HG03521 (cell line): Measurements from ENCODE around the gene STAT6.
A peak's percentile ranks its signal among the peaks of the same experiment; 100 is the strongest.

Experiments
- ATAC-seq: cut with Tn5 transposase; IDR thresholded peaks from one replicate; pipeline ENCODE4 v1.9.1; 2021; ENCODE audit warnings: mild to moderate bottlenecking, moderate library complexity; ENCODE audit not compliant: unreplicated experiment

Gene STAT6

DNA sequence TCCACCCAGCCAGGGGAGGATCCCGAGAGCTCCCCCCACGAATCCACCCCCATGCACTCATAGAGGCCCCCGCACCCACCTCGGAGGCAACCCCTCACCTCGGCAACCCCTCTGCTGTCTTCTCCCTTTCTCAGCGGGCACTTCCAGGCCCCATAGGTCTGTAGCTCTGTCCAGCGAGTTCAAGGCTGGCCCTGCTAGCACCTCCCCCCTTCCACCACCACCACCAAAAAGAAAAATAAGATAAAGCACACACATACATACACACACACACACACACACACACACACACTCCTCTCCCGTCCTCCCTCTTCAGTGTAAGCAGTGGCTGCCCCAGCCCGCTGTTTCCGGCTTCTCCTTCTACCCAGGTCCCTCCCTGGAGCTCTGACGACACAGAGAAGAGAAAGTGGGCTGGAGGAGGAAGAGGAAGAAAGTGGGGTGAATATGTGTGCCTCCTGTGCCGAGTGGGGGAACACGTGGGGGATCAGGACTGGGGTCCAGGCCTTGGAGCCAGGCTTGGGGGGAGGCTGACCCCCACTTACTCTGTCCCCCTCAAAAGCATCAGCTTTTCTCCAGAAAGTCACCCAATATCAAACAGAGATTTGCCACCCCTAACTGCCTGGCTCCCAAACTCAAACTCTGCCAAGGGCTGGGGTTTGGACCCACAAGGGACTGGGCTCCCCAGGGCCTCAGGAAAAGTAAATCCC lies at the start of gene STAT6:
Gene STAT6, minus strand, starts transcription at position 332 of the 704 bp plus-strand sequence. CDS start 3,084 bp downstream, outside the sequence.
- ATAC-seq, result peak; percentile 53

GRCh38 chr12:57160741-57161140 lies 49.6 kb upstream of the STAT6 start:
- ATAC-seq, result no peak

GRCh38 chr12:57160040-57160439 lies 48.9 kb upstream of the STAT6 start:
- no peak for ATAC-seq

DNA sequence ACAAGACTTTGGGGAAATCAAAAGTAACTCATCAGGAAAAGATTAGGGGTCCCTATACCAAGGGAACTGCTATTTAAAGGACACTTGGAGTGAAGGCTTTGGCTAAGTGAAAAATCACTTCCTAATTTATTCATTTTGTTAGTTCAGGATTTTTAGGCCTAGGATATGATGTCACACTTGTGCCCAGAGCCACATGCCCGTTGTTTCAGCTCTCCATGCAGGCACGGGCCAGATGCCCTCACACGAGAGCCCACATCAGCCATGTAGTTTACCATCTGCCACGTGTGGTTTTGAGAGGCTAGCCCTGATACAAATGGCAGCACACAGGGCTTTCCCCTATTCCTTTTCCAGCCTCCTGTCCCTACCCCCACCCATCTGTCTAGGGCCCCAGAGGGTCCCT lies 48.1 kb upstream of the STAT6 start:
- no peak for ATAC-seq

DNA sequence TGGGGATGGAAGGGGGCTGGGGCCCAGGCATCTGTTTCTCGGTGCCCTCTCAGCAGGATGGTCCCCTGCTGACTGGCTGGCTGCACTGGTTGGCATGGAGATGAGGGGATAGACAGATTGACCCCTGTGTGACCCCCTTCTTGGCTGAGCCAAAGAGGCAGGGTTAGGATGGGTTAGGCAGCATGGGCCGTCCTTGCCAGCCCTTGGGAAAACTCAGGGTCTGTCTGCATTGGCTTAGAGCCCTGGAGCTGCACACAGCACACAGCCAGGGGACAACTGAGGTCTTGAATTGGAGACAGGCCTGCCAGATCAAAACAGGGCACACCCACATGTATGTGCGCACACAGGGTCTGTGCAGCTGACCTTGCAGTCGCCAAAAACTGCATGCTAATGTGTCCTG lies 47.5 kb upstream of the STAT6 start:
- ATAC-seq, result no peak

- no peak for ATAC-seq
Measured at GRCh38 chr12:57158186-57158585, 47.0 kb upstream of the STAT6 start.

GRCh38 chr12:57157588-57158173 lies 46.5 kb upstream of the STAT6 start:
- ATAC-seq, result no peak

- ATAC-seq, result no peak
Measured at GRCh38 chr12:57156701-57157403, 45.7 kb upstream of the STAT6 start.

DNA sequence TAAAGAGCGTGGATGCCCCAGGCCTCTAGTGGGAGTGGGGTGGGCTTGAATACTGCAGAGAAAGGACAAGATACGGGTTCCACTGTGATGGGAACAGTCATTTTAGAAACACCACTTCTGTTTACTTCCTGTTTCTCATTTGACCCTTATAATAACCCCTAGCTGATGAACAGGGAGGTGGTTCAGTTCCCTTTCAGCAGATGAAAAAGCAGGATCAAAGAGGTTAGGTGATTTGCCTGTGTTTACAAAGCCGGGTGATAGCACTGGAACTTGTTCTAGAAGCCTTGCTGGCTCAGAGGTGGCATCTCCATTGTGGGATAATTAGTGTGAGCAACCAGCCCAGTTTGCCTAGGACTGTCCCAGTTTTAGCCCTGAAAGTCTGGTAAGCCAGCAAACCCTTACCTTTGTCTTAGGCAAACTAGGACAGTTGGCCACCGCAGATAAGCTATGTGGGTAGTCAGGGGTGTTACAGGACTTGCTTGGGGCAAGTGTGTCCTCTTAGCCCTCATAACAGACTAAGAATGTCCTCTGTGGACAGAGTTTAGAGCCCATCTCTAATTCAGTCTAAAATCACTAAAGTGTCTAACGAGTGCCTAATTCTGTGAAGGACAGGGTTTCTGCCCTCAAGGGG lies 43.8 kb upstream of the STAT6 start:
- no peak for ATAC-seq

DNA sequence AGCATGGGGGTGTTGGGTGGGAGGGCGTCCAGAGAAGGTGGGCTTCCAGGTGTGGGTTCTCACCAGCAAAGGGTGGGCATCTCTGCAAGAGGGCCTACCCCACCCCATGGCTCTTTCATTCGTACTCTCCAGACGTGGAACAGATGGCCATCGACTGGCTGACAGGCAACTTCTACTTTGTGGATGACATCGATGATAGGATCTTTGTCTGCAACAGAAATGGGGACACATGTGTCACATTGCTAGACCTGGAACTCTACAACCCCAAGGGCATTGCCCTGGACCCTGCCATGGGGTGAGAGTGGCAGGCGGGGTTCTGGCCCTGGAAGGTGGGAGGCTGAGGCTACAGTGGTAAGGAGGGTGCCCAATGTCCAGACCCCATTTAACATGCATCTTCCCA lies 42.9 kb upstream of the STAT6 start:
- no peak for ATAC-seq

DNA sequence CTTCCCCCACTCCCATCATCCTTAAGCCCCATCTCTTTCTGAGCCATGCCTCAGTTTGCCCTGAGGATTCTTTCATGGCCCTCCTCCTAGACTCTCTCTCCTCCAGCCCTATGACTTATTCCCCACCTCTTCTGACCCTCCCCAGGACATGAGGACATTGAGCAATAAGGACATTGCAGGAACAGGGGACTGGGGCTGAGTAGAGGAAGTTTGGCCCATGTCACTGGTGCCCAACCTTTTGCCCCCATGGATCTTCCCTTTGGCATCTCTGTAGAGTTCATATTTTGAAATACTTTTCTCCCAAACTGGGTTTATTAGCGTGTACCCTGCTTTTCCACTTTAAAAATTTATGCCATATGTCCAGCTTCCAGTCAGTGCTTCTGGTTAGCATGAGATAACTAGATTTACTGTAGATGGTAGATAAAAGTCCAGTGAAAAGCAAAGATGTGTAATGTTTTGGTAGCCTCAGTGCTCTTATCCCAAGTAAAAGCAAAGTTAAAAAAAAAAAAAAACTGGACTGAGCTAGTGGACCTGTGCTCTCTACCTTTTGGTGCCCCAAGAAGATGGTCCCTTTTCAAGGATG lies 42.3 kb upstream of the STAT6 start:
- no peak for ATAC-seq

DNA sequence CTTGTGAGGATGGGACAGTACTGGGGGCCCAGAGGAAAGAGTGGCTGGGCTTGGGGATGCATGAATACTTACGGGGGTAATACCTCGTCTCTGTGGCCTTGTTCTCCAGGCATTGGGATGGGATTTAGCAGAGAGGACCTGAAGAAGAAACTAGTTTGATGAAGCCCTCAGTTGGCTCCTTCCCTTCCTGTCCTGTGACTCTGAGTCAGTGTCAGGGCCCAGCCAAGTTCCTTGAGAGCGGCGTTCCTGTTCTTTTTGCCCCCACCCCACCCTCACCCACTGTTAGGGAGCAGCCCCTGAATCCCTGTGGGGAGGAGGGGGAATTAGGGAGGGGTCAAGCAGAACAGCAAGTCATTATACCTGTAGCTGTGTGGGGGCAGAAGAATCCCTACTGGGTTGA lies 41.5 kb upstream of the STAT6 start:
- no peak for ATAC-seq

DNA sequence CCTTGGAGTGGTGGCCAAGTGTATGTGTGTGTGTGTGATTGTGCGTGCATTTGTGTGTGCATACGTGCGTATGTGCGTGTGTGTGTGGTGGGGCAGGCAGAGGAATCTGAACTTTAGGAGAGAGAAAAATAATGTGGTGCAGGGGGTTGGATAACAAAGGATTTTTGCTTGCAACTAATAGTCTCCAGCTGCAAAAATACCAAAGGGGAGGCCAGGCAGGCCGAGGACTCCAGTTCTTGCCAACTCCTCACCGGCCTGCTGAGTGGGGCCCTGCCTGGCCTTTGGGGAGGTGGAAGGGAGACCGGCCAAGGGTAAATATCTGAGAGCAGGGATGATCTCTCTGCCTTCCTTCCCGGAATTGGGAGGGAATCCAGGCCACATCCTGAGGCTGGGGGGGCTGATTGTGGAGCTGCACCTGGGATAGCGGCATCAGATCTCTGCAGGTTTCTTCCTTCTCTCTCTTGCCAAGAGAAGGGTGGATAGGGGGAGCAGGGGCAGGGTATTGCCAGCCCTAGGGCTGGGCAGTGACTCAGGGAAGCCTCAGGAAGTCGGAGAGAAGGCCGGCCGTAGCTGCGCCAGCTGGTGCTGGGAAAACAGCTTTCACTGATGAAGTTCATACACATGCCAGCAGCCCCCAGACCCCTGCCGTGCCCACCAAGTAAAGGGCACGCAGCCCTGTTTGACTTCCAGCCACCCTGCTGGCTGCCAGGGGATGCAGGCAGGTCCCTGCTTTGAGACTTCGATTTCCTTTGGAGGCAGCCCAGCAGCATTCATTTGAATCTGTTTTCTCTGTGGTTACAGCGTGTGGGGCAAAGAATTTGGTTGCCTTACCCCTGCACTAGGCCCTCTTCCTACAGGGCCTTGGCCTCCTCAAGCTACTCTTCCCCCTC lies 40.8 kb upstream of the STAT6 start:
- no peak for ATAC-seq

DNA sequence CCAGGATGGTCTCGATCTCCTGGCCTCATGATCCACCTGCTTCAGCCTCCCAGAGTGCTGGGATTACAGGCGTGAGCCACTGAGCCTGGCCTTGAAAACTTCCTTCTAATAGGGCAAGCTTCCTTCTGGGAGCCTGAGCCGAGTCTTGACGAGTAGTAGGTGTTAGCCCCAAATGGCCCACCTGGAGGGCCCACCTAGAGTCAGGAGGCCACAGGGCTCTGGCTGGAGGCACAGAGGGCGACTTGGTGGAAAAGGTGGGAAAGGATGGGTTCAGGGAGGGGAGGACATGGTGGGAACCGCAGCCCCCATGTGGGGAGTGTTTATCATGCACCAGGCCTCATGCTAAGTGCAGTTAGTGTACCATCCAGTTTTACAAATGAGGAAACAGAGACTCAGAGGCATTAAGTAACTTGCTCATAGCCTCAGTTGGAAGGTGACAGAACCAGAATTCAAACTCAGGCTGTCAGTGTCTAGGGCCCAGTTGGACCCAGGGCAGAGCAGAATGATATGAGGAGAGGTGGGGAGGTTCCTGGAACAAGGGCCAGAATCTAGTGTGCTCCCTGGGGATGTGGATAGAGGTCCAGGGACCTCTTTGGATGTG lies 39.3 kb upstream of the STAT6 start:
- ATAC-seq, result no peak

GRCh38 chr12:57149245-57149900 lies 38.2 kb upstream of the STAT6 start:
- no peak for ATAC-seq

DNA sequence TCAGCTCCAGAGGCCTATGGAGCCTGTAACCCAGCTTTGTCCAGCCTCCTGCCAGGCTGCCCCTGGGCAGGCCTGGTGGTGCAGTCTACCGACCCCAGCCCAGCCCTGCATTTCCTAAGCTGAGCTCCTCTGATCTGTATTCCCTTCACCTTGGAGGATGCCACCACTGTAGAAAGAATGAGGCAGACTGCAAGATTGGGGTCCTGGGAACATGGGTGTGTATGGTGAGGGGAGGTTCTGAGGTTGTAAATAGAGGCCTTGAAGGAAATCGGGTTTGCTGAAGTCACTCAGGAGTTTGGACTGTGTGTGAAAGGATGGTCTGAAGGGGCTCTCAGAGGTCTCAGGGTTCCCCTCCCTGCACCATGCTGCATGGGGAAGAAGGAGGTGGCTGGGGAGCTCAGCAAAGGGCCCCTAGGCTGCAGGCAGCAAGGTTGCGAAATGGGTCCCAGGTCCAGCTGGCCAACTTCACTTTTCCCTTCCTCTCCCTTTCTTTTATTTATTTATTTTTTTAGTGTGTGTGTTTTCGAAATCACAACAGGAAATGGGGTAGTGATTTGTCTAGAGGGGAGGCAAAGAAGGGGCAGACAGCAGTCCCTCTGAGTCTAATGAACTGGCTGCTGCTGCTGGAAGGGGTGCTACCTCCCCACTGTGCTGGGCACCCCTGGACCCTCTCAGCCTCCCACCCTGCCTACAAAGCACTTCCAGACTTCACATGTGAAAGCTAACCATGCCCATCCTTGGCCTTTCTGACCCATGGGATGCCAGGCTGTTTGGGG lies 37.5 kb upstream of the STAT6 start:
- ATAC-seq, result no peak

- no peak for ATAC-seq
Measured at GRCh38 chr12:57146961-57147944, 36.1 kb upstream of the STAT6 start, which contains the start of gene LRP1-AS. TSS of gene LRP1-AS (minus strand) at chr12:57147619.
